ENCODE data around the gene API5.

- TF ChIP-seq CTCF (IDR thresholded peaks at IDR 0.05): no peak
- TF ChIP-seq POLR2A (IDR thresholded peaks at IDR 0.05): no peak
- no peak for TF ChIP-seq EP300 (IDR thresholded peaks at IDR 0.05)
These were observed 26.0 kb upstream of the API5 start for GRCh38 chr11:43285826-43286225.
